ENCODE measurements around the gene GALNTL6.

GALNTL6 gene

DNA sequence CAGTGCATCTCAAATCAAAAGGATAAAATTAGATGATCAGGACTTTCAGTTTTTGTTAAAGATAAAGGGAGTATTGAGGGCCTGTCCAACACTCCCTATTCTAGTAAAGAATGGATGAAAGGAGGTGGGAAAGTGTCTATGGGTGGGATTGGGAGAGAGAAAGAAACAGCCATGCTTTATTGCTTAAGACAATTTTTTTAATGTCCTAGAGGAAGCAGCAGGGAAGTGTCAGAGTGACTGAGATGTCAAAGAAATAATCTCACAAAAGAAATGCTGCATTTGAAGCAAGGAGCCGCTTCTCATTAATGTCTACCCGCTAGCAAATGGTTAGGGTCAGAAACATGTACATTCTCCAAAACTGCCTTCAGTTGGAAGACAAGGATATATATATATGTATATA, 1238.0 kb downstream of the GALNTL6 start:
- no peak for DNase-seq (ENCODE audit: low read depth)
- TF ChIP-seq, protein P1, sequence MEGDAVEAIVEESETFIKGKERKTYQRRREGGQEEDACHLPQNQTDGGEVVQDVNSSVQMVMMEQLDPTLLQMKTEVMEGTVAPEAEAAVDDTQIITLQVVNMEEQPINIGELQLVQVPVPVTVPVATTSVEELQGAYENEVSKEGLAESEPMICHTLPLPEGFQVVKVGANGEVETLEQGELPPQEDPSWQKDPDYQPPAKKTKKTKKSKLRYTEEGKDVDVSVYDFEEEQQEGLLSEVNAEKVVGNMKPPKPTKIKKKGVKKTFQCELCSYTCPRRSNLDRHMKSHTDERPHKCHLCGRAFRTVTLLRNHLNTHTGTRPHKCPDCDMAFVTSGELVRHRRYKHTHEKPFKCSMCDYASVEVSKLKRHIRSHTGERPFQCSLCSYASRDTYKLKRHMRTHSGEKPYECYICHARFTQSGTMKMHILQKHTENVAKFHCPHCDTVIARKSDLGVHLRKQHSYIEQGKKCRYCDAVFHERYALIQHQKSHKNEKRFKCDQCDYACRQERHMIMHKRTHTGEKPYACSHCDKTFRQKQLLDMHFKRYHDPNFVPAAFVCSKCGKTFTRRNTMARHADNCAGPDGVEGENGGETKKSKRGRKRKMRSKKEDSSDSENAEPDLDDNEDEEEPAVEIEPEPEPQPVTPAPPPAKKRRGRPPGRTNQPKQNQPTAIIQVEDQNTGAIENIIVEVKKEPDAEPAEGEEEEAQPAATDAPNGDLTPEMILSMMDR (IDR thresholded peaks at IDR 0.05; ENCODE audit: control insufficient read depth, insufficient read depth, low read depth, low read length, missing control alignments) = no peak
- H3K4me3 ChIP-seq (ENCODE audit: control insufficient read depth, low read depth, low read length) = no peak overlapping the region

DNA sequence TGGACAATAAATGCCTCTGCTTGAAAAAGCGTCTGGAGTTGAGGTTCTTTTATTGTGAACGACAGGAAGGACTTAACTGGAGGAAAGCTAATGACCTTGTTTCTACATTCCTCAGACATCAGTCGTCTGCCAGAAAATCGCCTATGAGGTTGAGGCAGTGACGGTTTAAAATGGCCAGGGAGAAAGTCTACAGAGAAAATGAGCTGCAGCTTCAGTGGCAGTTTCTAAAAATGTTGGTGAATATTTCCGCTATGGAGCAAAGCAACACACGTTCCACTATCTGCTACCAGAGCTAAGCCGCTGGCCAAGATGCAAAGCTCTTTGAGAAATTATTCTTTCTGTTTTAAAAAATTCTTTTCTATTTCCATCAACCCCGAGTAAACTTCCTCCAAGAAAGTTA, 1238.5 kb downstream of the GALNTL6 start:
- DNase-seq (ENCODE audit: low read depth) = peak; percentile 4
- TF ChIP-seq, protein P1 (IDR thresholded peaks at IDR 0.05; ENCODE audit: control insufficient read depth, insufficient read depth, low read depth, low read length, missing control alignments) = no peak
- no peak overlapping the region for H3K4me3 ChIP-seq (ENCODE audit: control insufficient read depth, low read depth, low read length)

DNA sequence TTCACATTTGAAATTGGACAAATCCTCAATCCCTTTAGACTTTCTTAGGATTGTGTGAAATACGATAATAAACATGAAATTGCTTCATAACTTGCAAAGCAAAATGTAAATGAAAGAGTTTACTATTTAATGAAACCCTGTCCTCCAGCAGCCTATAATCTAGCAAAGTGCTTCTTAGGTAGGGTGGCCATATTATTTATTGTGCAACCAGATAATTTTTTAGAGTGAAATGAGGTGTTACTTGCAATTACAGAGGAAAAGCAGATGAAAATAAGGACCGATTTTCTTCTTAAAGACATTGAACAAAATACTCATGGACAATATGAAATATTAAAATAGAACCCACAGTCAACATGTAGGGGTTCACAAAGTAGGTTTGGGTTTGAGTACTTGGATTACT, 1239.2 kb downstream of the GALNTL6 start:
- no peak overlapping the region for H3K4me3 ChIP-seq (ENCODE audit: control insufficient read depth, low read depth, low read length)
- no peak for DNase-seq (ENCODE audit: low read depth)
- TF ChIP-seq, protein P1 (IDR thresholded peaks at IDR 0.05; ENCODE audit: control insufficient read depth, insufficient read depth, low read depth, low read length, missing control alignments) = no peak

DNA sequence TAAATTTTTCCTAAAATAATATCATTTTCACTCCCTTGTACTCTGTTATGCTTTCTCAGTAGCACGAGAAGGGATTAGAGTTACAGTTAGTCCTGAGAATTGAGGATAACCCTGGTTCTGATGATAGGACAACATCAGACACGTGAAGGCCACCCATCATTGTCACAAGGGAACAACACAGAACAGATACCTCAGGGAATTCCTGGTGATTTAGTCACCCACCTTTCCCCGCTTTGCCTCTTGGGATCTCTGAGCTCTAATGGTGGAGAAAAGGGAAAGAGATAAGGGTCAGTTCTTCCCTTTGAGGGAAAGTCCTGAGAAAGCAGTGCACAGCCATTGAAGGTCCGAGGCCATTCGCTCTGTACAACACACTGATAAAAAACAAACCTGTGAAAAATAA, 1243.1 kb downstream of the GALNTL6 start:
- DNase-seq (ENCODE audit: low read depth) = no peak
- TF ChIP-seq, protein P1 (IDR thresholded peaks at IDR 0.05; ENCODE audit: control insufficient read depth, insufficient read depth, low read depth, low read length, missing control alignments) = no peak
- no peak overlapping the region for H3K4me3 ChIP-seq (ENCODE audit: control insufficient read depth, low read depth, low read length)

DNA sequence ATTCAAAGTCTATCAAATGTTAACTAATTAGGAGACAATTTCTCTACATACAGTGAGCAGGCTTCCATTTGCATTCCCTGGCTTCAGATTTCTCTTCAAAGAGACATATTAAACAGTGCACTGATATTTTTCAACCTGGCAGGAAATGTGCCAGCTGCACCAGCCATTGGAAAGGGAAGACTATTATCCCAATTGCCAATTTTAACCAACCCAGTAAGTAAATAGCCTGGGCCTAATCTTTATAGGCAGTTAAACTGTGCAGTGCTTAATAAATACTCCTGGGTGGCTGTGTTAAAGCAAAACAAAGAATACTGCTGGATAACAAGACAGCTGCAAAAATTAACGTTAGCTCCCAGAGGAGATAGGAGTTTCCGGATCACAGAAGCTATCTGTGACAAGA, 1243.5 kb downstream of the GALNTL6 start:
- no peak overlapping the region for H3K4me3 ChIP-seq (ENCODE audit: control insufficient read depth, low read depth, low read length)
- DNase-seq (ENCODE audit: low read depth) = no peak
- TF ChIP-seq, protein P1 (IDR thresholded peaks at IDR 0.05; ENCODE audit: control insufficient read depth, insufficient read depth, low read depth, low read length, missing control alignments) = no peak

DNA sequence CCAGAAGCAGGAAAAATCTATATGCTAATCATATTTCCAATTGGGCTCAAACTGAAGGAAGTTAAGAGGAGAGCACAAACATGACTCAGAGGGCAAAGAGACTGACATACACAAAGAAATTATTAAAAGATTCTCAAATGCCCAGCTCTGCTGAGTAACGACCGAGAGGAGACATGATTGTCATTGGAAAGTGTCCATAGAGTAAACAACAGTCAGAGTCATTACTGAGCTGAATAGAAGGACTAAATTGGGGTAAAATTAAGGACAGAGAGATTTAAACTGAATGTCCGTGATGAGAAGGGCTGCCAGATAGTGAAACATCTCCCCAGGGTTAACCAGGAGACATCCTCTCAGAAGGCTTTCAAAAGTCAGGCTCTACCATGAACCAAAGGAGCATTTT, 1244.2 kb downstream of the GALNTL6 start:
- no peak for DNase-seq (ENCODE audit: low read depth)
- TF ChIP-seq, protein P1 (IDR thresholded peaks at IDR 0.05; ENCODE audit: control insufficient read depth, insufficient read depth, low read depth, low read length, missing control alignments) = no peak
- H3K4me3 ChIP-seq (ENCODE audit: control insufficient read depth, low read depth, low read length) = no peak overlapping the region

DNA sequence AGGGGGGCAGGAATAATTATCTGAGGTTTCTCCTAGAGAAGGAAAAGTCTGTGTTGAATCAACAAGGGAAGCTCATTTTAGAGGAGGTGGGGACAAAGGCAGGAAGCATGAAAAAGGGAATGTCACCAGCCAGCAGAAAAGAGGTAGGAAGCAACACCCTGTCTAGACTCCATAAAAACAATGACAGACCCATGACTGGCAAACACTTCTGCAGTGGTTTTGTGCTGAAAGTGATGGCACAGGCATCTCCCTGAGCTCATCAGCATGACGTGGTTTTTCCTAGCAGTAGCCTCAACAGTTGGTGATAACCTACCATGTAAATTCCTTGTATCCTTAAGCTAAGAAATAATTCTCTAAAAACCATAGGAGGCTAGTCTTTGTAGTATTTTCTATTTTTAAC, 1244.7 kb downstream of the GALNTL6 start:
- TF ChIP-seq, protein P1 (IDR thresholded peaks at IDR 0.05; ENCODE audit: control insufficient read depth, insufficient read depth, low read depth, low read length, missing control alignments) = no peak
- DNase-seq (ENCODE audit: low read depth) = no peak
- no peak overlapping the region for H3K4me3 ChIP-seq (ENCODE audit: control insufficient read depth, low read depth, low read length)
